ENCODE measurements around the gene S100A9.

- no peak for TF ChIP-seq CTCF (IDR thresholded peaks at IDR 0.05)
- TF ChIP-seq POLR2A (IDR thresholded peaks at IDR 0.05), result no peak
Measured at GRCh38 chr1:153309441-153309840, 48.2 kb upstream of the S100A9 start.
